ENCODE data around the gene OVOL2. TPM values are rescaled to one million over a fixed set of nuclear protein-coding genes. Genes with fewer than 3 reads are reported as not detected.
"Not testable (repeated sequence)": the region's sequence is repeated elsewhere in the genome, so short reads cannot be mapped to it uniquely, and the experiment has no call there.

The OVOL2 gene
- polyA plus RNA-seq, 1 donor from 2014 or later: not detected

DNA sequence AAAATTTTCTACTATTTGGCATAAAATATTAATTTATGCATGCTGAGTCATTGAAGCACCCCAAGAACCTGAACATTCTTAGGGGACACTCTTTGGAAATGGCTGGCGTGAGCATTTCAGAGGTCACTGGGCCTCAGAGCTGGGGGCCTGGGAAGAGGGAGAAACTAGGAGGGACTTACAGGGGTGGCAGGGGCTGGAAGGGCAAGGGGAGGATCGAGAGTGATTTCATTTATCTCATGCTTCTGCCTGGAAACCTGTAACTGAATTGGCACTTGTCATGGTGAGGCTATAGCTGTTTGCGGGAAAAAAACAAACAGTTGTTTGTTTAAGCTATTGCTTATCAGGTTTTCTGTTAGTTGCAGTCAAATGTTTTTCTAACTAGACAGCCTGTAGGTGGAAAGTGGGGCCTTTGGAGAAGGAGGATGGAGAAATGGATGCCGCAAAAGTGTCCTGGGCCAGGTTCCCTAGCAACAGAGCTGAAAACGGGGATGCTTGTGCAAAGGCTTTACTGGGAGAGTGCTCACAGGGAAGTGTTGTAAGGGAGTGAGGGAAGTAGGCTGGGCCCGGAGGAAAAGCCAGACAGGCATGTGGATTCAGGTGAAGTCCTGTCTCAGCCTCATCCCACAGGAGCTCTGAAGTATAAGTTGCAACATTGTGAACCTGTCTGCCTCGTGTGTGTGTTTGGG lies 43.6 kb upstream of the OVOL2 start:
- H3K79me2 ChIP-seq (replicated peaks; ENCODE audit: insufficient read depth, low read length): no peaks in the 10 kb centered on the region
- H3K9ac ChIP-seq (ENCODE audit: low read length): no peak overlapping the region
- H2AFZ ChIP-seq (ENCODE audit: low read depth, low read length): no peak overlapping the region
- no peak overlapping the region for H3K4me3 ChIP-seq (ENCODE audit: low read length)
- H3K27me3 ChIP-seq (ENCODE audit: insufficient read depth, low read depth, low read length): no peaks in the 10 kb centered on the region
- no peaks in the 10 kb centered on the region for H4K20me1 ChIP-seq (ENCODE audit: insufficient read depth)
- H3K4me2 ChIP-seq (ENCODE audit: low read length): no peak overlapping the region
- TF ChIP-seq RAD21 (conservative IDR thresholded peaks at IDR 0.05) (no peak), EZH2 (IDR thresholded peaks at IDR 0.05; ENCODE audit: borderline replicate concordance, insufficient read depth, low read length, poor library complexity, severe bottlenecking) (no peak), MXI1 (conservative IDR thresholded peaks at IDR 0.05; ENCODE audit: poor library complexity, severe bottlenecking) (no peak), SMC3 (conservative IDR thresholded peaks at IDR 0.05; ENCODE audit: poor library complexity) (no peak), EP300 (conservative IDR thresholded peaks at IDR 0.05; ENCODE audit: poor library complexity, severe bottlenecking) (no peak), POLR2AphosphoS5 (IDR thresholded peaks at IDR 0.05) (no peak), TAF1 (IDR thresholded peaks at IDR 0.05; ENCODE audit: low read depth) (no peak)
- TF ChIP-seq, protein P1, sequence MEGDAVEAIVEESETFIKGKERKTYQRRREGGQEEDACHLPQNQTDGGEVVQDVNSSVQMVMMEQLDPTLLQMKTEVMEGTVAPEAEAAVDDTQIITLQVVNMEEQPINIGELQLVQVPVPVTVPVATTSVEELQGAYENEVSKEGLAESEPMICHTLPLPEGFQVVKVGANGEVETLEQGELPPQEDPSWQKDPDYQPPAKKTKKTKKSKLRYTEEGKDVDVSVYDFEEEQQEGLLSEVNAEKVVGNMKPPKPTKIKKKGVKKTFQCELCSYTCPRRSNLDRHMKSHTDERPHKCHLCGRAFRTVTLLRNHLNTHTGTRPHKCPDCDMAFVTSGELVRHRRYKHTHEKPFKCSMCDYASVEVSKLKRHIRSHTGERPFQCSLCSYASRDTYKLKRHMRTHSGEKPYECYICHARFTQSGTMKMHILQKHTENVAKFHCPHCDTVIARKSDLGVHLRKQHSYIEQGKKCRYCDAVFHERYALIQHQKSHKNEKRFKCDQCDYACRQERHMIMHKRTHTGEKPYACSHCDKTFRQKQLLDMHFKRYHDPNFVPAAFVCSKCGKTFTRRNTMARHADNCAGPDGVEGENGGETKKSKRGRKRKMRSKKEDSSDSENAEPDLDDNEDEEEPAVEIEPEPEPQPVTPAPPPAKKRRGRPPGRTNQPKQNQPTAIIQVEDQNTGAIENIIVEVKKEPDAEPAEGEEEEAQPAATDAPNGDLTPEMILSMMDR (IDR thresholded peaks at IDR 0.05; ENCODE audit: poor library complexity, severe bottlenecking): no peak
- TF ChIP-seq, protein P2, sequence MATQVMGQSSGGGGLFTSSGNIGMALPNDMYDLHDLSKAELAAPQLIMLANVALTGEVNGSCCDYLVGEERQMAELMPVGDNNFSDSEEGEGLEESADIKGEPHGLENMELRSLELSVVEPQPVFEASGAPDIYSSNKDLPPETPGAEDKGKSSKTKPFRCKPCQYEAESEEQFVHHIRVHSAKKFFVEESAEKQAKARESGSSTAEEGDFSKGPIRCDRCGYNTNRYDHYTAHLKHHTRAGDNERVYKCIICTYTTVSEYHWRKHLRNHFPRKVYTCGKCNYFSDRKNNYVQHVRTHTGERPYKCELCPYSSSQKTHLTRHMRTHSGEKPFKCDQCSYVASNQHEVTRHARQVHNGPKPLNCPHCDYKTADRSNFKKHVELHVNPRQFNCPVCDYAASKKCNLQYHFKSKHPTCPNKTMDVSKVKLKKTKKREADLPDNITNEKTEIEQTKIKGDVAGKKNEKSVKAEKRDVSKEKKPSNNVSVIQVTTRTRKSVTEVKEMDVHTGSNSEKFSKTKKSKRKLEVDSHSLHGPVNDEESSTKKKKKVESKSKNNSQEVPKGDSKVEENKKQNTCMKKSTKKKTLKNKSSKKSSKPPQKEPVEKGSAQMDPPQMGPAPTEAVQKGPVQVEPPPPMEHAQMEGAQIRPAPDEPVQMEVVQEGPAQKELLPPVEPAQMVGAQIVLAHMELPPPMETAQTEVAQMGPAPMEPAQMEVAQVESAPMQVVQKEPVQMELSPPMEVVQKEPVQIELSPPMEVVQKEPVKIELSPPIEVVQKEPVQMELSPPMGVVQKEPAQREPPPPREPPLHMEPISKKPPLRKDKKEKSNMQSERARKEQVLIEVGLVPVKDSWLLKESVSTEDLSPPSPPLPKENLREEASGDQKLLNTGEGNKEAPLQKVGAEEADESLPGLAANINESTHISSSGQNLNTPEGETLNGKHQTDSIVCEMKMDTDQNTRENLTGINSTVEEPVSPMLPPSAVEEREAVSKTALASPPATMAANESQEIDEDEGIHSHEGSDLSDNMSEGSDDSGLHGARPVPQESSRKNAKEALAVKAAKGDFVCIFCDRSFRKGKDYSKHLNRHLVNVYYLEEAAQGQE (IDR thresholded peaks at IDR 0.05; ENCODE audit: borderline replicate concordance): no peak
- H3K9me2 ChIP-seq (ENCODE audit: insufficient read depth, low read length): no peaks in the 10 kb centered on the region
- H3K36me3 ChIP-seq (ENCODE audit: insufficient read depth, low read length): no peaks in the 10 kb centered on the region
- H3K27ac ChIP-seq (ENCODE audit: low read length): no peak overlapping the region
- H3F3A ChIP-seq (ENCODE audit: insufficient read depth, low read length, poor library complexity, severe bottlenecking): no peaks in the 10 kb centered on the region
- H3K9me3 ChIP-seq (ENCODE audit: low read length): no peaks in the 10 kb centered on the region

DNA sequence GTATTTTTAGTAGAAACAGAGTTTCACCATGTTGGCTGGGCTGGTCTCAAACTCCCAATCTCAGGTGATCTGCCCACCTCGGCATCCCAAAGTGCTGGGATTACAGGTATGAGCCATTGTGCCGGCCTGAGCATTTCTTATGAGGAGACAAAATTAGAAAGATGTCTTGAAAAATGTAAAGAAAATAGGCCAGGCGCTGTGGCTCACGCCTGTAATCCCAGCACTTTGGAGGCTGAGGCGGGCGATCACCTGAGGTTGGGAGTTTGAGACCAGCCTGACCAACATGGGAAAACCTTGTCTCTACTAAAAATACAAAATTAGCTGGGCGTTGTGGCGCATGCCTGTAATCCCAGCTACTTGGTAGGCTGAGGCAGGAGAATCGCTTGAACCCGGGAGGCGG lies 42.9 kb upstream of the OVOL2 start:
- not testable (repeated sequence) for H3K79me2 ChIP-seq (replicated peaks; ENCODE audit: insufficient read depth, low read length); H3K4me3 ChIP-seq (ENCODE audit: low read length); H3K4me2 ChIP-seq (ENCODE audit: low read length); H3K27me3 ChIP-seq (ENCODE audit: insufficient read depth, low read depth, low read length); H3K36me3 ChIP-seq (ENCODE audit: insufficient read depth, low read length); H3K9ac ChIP-seq (ENCODE audit: low read length); H3F3A ChIP-seq (ENCODE audit: insufficient read depth, low read length, poor library complexity, severe bottlenecking); H3K27ac ChIP-seq (ENCODE audit: low read length); H2AFZ ChIP-seq (ENCODE audit: low read depth, low read length); H3K9me2 ChIP-seq (ENCODE audit: insufficient read depth, low read length); H4K20me1 ChIP-seq (ENCODE audit: insufficient read depth); H3K9me3 ChIP-seq (ENCODE audit: low read length)
